Hematopoietic multipotent progenitor cell treated with erythropoietin and hydrocortisone succinate and interleukin-3 and kit ligand, for 6 days (in vitro differentiated cells): Measurements from ENCODE around the gene ZC3H4.
A peak's percentile ranks its signal among the peaks of the same experiment; 100 is the strongest.

Experiments
- DNase-seq: peaks from one replicate; pipeline ENCODE4 v3.0.0-alpha.2; 2015

Gene ZC3H4

GRCh38 chr19:47132194-47132852 lies 18.7 kb upstream of the ZC3H4 start:
- DNase-seq, result no peak

GRCh38 chr19:47130589-47131227 lies 17.1 kb upstream of the ZC3H4 start, which contains the start of gene SAE1:
Gene SAE1, plus strand, starts transcription at chr19:47130835. Its CDS starts 96 bp downstream, at chr19:47130931.
- DNase-seq, result peak; percentile 100

GRCh38 chr19:47130120-47130588 lies 16.6 kb upstream of the ZC3H4 start:
- no peak for DNase-seq

GRCh38 chr19:47129579-47129978 lies 16.0 kb upstream of the ZC3H4 start:
- no peak for DNase-seq

- no peak for DNase-seq
These were observed 12.0 kb upstream of the ZC3H4 start for GRCh38 chr19:47125669-47125938.

- DNase-seq, result peak; percentile 88
These were observed 11.5 kb upstream of the ZC3H4 start for GRCh38 chr19:47124937-47125668.

GRCh38 chr19:47123406-47123805 lies 9.8 kb upstream of the ZC3H4 start:
- no peak for DNase-seq

- no peak for DNase-seq
These were observed 9.1 kb upstream of the ZC3H4 start for GRCh38 chr19:47122359-47123335.

GRCh38 chr19:47120470-47121067 lies 7.0 kb upstream of the ZC3H4 start:
- DNase-seq, result no peak

GRCh38 chr19:47113850-47114651 lies 475 bp upstream of the ZC3H4 start:
- DNase-seq, result no peak

- peak; percentile 97 for DNase-seq
These were observed 1.2 kb downstream of the ZC3H4 start for GRCh38 chr19:47112166-47112996.

- DNase-seq, result peak; percentile 12
These were observed 1.9 kb downstream of the ZC3H4 start for GRCh38 chr19:47111682-47112165.

- DNase-seq, result peak; percentile 71
These were observed 2.5 kb downstream of the ZC3H4 start for GRCh38 chr19:47111006-47111621.

GRCh38 chr19:47110521-47111005 lies 3.0 kb downstream of the ZC3H4 start:
- peak; percentile 44 for DNase-seq

- DNase-seq, result peak; percentile 88
These were observed 3.8 kb downstream of the ZC3H4 start for GRCh38 chr19:47109541-47110375.

- no peak for DNase-seq
These were observed 4.4 kb downstream of the ZC3H4 start for GRCh38 chr19:47109177-47109540.

GRCh38 chr19:47107953-47108746 lies 5.4 kb downstream of the ZC3H4 start:
- no peak for DNase-seq
